ENCODE data around the gene EMX1. TPM values are rescaled to one million over a fixed set of nuclear protein-coding genes. Genes with fewer than 3 reads are reported as not detected.

The EMX1 gene
- total RNA-seq, 4 donors from 2014 or later, result not detected

DNA sequence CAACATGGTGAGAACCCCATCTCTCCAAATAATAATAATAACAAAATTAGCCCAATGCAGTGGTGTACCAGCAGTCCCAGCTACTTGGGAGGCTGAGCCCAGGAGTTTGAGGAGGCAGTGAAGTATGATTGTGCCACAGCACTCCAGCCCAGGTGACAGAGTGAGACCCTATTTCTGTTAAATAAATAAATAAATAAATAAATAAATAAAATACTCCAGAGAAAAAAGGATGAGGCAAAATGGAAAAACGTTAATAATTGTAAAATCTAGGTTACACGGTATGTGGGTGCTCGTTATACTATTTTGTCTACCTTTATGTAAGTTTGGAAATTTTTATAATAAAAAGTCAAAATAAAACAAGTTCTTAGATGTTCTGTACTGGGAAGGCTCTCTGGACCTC lies 8.6 kb upstream of the EMX1 start:
- no peak overlapping the region for H3K27ac ChIP-seq (replicated peaks in 1 of 4)
- no peaks in the 10 kb centered on the region for H3K9me3 ChIP-seq
- 81% methylated on average over 3 of the region's 3 CpGs for WGBS
- intact Hi-C loops (cut with DNase I), result no loop called here
- TF ChIP-seq, protein P1, sequence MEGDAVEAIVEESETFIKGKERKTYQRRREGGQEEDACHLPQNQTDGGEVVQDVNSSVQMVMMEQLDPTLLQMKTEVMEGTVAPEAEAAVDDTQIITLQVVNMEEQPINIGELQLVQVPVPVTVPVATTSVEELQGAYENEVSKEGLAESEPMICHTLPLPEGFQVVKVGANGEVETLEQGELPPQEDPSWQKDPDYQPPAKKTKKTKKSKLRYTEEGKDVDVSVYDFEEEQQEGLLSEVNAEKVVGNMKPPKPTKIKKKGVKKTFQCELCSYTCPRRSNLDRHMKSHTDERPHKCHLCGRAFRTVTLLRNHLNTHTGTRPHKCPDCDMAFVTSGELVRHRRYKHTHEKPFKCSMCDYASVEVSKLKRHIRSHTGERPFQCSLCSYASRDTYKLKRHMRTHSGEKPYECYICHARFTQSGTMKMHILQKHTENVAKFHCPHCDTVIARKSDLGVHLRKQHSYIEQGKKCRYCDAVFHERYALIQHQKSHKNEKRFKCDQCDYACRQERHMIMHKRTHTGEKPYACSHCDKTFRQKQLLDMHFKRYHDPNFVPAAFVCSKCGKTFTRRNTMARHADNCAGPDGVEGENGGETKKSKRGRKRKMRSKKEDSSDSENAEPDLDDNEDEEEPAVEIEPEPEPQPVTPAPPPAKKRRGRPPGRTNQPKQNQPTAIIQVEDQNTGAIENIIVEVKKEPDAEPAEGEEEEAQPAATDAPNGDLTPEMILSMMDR (IDR thresholded peaks at IDR 0.05), result no peak
- TF ChIP-seq POLR2AphosphoS5 (IDR thresholded peaks at IDR 0.05) (no peak), POLR2A (IDR thresholded peaks at IDR 0.05; ENCODE audit: low read depth) (no peak), EP300 (IDR thresholded peaks at IDR 0.05) (no peak)
- H3K36me3 ChIP-seq, result no peaks in the 10 kb centered on the region
- H3K4me3 ChIP-seq, result no peak overlapping the region
- DNase-seq (ENCODE audit: extremely low spot score), result no peak
- peaks cover 0 to 84% (median 27%) of the 10 kb centered on the region in 4 donors for H3K27me3 ChIP-seq
- H3K4me1 ChIP-seq, result no peaks in the 10 kb centered on the region

DNA sequence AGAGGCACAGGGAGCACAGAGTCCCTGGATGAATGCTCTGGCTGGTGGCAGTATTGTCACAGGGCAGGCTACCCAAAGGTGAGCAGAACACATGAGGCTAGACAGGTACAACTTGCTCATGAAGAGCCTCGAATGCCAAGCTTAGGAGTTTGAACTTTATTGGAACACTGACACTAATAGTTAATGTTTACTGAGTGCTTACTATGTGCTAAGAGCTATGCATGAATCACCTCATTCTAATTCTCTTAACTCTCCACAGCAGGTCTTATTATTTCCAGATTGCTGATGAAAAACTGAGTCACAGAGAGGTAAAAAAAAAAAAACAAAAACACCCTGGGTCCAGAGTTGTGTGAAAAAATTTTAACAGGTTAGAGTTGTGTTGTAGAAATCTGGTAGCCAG lies 6.1 kb upstream of the EMX1 start:
- Histone ChIP-seq H3K4me3 (no peak overlapping the region), H3K27ac (replicated peaks in 1 of 4) (no peak overlapping the region), H3K27me3 (peaks cover 12 to 99% (median 52%) of the 10 kb centered on the region in 4 donors), H3K36me3 (no peaks in the 10 kb centered on the region), H3K4me1 (peaks cover 13 to 21% (median 18%) of the 10 kb centered on the region in 4 donors), H3K9me3 (no peaks in the 10 kb centered on the region)
- no peak for DNase-seq (ENCODE audit: extremely low spot score)
- 79% methylated on average over 1 of the region's 1 CpG for WGBS
- intact Hi-C loops (cut with DNase I), result no loop called here
- TF ChIP-seq, protein P1 (IDR thresholded peaks at IDR 0.05), result no peak
- TF ChIP-seq EP300 (IDR thresholded peaks at IDR 0.05) (no peak), POLR2A (IDR thresholded peaks at IDR 0.05; ENCODE audit: low read depth) (no peak), POLR2AphosphoS5 (IDR thresholded peaks at IDR 0.05) (no peak)

DNA sequence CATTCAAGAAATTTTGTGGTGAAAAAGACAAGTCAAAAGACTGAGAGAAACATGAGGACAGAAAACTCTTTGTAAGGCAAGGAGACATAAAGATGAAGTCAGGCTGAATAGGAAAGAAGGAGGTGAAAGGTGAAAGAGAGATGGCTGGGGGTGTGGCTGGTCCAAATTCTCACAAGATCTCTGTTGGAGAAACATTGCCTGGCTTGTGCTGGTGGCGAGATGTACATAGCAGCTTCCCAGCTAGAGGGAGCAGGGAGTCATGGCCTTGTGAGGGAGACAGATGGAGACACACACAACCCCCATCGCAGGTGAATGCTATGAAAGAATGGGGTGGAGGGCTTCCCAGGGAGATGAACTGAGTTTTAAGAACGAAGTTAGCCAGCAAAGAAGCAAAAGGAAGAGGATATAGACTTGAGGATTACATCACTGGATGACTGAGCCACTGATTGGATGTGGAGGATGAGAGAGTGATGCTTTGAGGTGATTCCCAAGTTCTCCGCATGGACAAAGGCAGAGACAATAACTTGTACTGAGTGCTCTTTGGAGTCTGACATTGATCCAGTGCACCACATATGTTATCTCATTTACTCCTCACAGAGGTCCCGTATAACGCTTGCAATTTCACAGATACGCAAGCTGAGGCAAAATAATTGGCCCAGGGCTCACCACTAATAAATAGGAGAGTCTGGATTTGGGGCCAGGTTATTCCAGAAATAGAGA lies 3.7 kb upstream of the EMX1 start:
- Histone ChIP-seq H3K4me1 (peaks cover 35 to 45% (median 42%) of the 10 kb centered on the region in 4 donors), H3K27ac (replicated peaks in 1 of 4) (no peak overlapping the region), H3K9me3 (no peaks in the 10 kb centered on the region), H3K27me3 (peaks cover 18 to 100% (median 68%) of the 10 kb centered on the region in 4 donors), H3K4me3 (no peak overlapping the region), H3K36me3 (no peaks in the 10 kb centered on the region)
- intact Hi-C loops (cut with DNase I), result no loop called here
- TF ChIP-seq EP300 (IDR thresholded peaks at IDR 0.05) (no peak), POLR2AphosphoS5 (IDR thresholded peaks at IDR 0.05) (no peak), POLR2A (IDR thresholded peaks at IDR 0.05; ENCODE audit: low read depth) (no peak)
- TF ChIP-seq, protein P1 (IDR thresholded peaks at IDR 0.05), result no peak
- 25% methylated on average over 7 of the region's 7 CpGs for WGBS
- DNase-seq (ENCODE audit: extremely low spot score), result no peak

DNA sequence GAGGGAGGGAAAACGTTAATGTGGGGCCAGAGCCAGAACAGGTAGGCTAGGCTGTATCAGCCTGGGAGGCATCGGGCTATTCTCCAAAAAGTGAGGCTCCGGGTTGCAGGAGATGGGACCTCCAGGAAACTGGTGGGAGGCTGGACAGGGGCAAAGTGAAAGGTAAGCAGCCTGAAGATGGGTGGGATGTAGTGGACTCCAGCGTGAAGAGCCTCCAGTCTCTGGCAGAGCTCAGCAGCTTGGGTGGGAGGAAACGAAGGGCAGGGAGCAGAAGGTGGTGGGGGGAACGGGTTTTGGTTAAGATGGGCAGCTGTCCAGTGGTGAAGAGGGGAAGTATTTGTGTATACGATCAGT lies 3.1 kb upstream of the EMX1 start:
- no peak for DNase-seq (ENCODE audit: extremely low spot score)
- 10% methylated on average over 7 of the region's 7 CpGs for WGBS
- no peak overlapping the region for H3K27ac ChIP-seq (replicated peaks in 1 of 4)
- H3K9me3 ChIP-seq, result no peaks in the 10 kb centered on the region
- TF ChIP-seq, protein P1 (IDR thresholded peaks at IDR 0.05), result no peak
- TF ChIP-seq POLR2AphosphoS5 (IDR thresholded peaks at IDR 0.05) (no peak), EP300 (IDR thresholded peaks at IDR 0.05) (no peak), POLR2A (IDR thresholded peaks at IDR 0.05; ENCODE audit: low read depth) (no peak)
- intact Hi-C loops (cut with DNase I), result no loop called here
- H3K4me3 ChIP-seq, result no peak overlapping the region
- peaks cover 36 to 48% (median 45%) of the 10 kb centered on the region in 4 donors for H3K4me1 ChIP-seq
- H3K36me3 ChIP-seq, result no peaks in the 10 kb centered on the region
- H3K27me3 ChIP-seq, result peaks cover 18 to 100% (median 74%) of the 10 kb centered on the region in 4 donors

Measured in esophagus muscularis mucosa (tissue), 4 donors.